ENCODE measurements around the gene NUTM2F.

- no peak for TF ChIP-seq CTCF (IDR thresholded peaks at IDR 0.05; ENCODE audit: poor library complexity)
- TF ChIP-seq EZH2 (IDR thresholded peaks at IDR 0.05; ENCODE audit: borderline replicate concordance), result no peak
These were observed 47.3 kb downstream of the NUTM2F start for GRCh38 chr9:94281101-94281500.

Measured in hepatocyte (in vitro differentiated cells).